Measurements from ENCODE around the gene ARF1.

DNA sequence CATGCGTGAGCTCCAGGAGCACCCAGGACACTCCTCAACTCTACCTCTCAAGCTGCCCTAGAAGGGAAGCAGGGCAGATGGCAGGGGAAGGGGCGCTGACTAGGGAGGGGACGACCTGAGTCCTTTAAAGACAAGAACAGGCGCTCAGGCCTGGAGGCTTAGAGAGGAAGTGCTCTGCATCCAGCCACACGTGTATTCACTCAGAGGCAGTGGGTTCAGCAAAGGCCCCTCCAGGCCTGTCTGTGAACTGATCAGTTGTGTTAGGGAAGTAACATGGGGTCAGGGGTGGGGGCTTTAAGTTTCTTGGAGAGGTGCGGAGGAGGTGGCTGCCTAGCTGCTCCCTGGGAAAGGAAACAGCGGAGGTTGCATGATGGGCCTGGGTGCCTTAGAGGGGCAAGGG, 37.1 kb upstream of the ARF1 start:
- TF ChIP-seq CTCF (optimal IDR thresholded peaks at IDR 0.05 in 1 of 3, IDR thresholded peaks at IDR 0.05 in 1 of 3, conservative IDR thresholded peaks at IDR 0.05 in 1 of 3; ENCODE audit: extremely low read depth in 1 of 3, insufficient read depth in 2 of 3, low read length in 3 of 3) (no peak), EZH2 (IDR thresholded peaks at IDR 0.05; ENCODE audit: low read length) (no peak)

All from keratinocyte (primary cell).